HuH-7 (cell line): Measurements from ENCODE around the gene RGS19.

ENCODE experiments used
- DNase-seq: peaks from one replicate; pipeline ENCODE4 v3.0.0; 2011; ENCODE audit warnings: low spot score

The RGS19 gene

DNA sequence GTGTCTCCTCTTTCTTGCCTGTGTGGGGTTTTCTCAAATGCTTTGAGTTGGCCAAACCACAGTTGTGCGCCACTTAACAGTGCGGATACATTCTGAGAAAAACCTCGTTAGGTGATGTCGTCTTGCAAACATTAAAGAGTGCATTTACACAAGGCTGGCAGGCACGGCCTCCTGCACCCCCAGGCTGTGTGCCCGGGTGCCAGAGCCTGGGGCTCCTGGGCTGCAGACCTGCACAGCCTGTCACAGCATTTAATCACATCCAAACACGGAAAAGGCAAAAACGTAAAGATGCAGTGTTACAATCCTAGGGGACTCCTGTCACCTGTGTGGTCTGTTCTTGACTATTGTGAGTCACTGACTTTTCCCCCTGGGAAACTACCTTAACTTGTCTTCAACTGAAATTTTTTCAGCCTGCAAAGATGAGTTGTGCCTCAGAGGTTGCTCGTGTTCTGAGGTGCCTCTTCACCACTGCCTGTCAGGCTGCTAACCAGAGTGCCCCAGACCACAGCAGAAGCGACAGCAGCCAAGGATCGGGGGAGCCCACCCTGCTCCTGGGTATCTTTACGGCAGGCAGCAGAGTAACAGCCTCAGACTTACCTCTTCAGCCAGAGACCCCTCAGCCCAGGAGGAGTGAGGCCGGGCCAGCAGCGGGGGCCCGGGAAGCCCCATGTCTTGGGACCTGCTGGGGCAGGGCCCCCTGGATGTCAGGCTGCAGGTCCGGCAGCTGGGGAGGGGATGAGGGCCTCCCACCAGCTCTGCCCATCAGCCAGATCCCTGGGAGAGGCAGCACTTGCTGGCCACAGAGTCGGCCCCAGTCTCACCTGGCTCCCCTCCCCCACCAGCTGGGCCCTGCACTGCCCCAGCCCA lies 44.0 kb downstream of the RGS19 start:
- DNase-seq, result no peak

DNA sequence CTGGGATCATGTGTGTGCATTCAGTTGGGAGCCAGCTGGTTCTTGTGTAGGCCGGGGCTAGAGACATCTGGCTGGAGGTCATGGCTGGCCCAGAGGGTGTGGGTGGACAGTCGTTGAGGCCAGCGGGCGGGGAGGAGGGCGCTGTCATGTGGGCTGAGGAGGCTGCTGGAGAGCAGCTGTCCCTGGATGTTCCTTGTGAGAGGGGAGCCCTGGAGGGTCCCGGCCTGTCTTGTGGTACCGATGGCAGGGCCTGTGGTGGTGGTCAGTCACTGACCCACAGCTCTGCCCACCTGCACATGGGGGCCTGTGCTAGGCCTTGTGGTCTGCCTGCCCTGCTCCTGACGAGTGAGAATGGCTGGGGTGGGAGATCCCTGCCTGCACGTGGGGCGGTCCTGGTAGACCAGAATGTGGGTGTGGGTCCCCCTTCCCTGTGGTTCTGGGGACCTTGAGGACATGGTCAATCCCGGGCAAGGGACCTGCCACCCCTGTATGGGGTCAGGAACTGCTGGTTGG lies 45.3 kb downstream of the RGS19 start:
- no peak for DNase-seq

DNA sequence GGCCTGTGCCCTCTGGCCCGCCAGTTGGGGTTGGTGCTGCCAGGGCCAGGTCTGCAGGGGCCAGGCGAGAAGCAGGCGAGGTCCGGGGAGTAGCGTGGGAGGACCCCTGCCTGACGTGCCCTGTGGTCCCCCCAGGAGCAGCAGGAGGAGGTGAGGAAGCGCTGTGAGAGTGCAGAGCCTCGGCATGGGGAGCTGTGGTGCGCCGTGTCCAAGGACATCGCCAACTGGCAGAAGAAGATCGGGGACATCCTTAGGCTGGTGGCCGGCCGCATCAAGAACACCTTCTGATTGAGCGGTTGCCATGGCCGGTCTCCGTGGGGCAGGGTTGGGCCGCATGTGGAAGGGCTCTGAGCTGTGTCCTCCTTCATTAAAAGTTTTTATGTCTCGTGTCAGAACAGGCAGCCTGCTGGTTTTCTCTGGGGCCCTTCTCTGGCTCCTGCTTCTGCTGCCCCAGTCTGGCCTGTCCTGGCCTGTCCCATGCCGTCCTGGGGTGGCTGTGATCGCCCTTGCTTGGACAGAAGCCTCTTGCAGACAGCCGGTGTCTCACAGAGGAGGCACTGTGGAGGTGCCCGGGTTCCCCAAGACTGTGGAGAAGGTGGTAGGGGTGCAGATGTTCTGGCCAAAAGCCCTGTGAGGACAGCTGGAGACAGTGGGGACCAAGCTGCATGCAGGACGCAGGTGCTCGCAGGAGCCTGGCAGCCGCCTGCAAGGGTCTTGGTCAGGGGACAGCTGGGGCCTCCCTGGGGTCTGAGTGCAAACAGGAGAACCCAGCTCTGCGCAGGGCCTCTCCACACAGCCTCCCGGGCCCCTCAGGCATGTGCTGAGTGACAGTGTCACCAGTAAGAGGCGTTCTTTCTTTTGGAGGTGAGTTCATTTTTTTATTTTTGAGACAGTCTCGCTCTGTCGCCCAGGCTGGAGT lies 46.4 kb downstream of the RGS19 start:
- no peak for DNase-seq

DNA sequence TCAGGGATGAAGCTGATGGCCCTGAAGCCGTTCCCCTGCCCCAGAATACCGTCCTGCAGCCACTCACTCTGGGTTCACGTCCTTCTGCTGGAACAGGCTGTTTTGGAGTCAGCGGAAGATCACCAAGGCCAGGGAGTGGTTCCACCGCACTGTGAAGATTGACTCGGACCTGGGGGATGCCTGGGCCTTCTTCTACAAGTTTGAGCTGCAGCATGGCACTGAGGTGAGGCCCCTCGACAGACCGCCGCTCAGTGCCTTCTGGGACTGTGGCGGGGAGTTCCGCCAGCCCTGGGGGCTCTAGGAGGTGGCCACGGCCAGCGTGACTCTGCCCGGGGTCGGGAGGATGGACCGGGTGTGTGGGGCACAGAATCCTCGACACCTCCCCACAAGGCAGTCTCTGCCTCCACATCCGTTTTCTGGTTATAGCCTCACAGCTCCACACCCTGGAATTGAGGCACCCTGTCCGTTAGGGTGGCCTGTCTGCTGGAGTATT lies 47.5 kb downstream of the RGS19 start:
- no peak for DNase-seq

- peak; percentile 82 for DNase-seq
These were observed 48.8 kb downstream of the RGS19 start for GRCh38 chr20:64030371-64031134.

DNA sequence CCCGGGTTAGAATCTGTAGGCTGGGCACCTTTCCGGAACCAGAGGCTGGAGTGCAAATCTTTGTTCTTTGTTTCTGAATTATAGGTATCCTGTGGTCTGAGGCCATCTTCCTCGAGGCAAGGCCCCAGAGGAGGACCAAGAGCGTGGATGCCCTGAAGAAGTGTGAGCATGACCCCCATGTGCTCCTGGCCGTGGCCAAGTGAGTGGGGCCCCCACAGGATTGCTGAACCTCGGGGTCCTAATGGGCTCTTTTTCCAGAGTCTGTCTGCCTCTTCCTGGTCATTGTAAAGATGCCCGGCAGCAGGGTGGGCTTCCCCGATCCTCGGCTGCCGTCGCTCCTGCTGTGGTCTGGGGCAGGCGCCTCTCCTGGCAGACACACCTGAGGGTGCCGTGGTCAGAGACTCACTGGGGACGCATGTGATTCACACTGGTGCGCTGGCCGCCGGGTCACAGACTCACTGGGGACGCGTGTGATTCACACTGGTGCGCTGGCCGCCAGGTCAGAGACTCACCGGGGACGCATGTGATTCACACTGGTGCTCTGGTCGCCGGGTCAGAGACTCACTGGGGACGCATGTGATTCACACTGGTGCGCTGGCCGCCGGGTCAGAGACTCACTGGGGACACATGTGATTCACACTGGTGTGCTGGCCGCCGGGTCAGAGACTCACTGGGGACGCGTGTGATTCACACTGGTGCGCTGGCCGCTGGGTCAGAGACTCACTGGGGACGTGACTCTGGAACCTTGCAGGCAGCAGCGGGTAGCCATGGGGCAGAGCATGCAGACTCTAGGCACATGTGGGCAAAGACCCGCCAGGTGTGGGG lies 49.8 kb downstream of the RGS19 start:
- DNase-seq, result no peak

DNA sequence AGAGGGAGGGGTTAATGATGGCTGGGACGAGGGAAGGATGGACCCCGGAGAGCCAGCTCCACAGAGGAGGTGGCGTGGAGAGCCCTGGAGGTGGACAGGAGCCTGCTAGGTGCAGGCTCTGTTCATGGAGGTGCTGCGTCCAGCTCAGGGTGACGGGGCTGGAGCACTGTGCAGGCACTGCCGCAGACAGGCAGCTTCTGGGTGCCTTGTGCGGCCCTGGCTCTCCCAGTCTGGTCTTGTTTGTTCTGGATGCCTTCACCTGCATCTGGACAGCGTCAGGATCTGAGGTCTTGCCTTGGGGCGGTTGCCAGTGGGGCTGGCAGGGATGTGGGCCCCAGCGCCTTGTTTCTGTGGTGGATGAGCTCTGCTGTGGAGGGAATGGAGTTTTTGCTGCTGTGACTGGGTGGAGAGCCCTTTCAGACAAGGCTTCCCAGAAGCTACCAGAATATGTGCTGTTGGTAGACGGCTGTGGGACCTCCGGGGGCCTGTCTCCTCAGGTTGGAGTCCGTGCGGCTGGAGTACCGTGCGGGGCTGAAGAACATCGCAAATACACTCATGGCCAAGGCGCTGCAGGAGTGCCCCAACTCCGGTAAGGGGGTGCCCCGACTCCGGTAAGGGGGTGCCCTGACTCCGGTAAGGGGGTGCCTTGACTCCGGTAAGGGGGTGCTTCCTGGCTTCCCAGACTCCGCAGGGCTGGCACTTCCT lies 51.2 kb downstream of the RGS19 start:
- no peak for DNase-seq

- no peak for DNase-seq
These were observed 53.4 kb downstream of the RGS19 start for GRCh38 chr20:64025826-64026412.

DNA sequence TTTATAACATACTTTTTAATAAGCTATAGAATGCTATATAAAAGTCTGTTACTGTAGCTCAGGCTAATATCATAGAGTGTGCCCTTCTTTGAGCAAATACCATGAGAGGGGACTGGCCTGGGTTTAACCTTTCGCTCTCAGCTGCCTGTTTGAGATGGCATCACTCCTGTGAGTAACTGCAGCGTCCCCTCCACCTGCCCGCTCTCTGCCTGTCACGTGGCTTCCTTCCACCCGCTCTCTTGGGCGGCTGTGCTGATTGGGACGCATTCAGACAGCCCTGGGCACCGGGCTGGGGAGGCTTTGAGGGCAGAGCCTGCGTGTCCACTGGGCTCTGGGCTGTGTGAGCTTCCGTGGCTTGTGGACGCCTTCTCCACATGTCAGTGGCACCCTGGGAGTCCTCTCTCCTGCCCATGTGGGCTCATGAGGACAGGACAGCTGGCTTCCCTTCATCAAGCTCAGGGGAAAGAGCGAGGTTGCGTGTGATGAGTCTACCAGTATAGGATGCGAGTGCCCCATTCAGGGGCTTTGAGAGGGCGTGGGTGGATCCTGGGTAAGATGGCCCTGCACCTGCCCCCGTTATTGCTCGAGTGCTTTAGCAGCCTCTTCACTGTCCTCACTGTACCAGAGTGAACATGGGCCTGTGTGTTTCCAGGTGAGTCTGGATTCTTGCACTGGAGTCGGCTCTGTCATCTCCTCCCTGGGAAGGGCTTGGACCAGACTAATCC lies 54.1 kb downstream of the RGS19 start:
- no peak for DNase-seq

- DNase-seq, result peak; percentile 98
These were observed 55.0 kb downstream of the RGS19 start for GRCh38 chr20:64024141-64024990.

- DNase-seq, result no peak
These were observed 55.8 kb downstream of the RGS19 start for GRCh38 chr20:64023361-64024140.
